Spleen (tissue), 11 donors: ENCODE data around the gene ITPKC. TPM values are rescaled to one million over a fixed set of nuclear protein-coding genes. Genes with fewer than 3 reads are reported as not detected.

Source experiments
- DNase-seq: peaks from one replicate; pipeline ENCODE4 v3.0.0-alpha.2; 2020
- H3K27ac ChIP-seq, 8 donors: fragments of 200-600 bp; sonication (generic) in 7 of 8; 1 replicate in 4 of 8; 2 replicates in 4 of 8; pipeline versions ENCODE4 v1.5.0 to v1.8.0; 2016 to 2021; ENCODE audit warnings: inconsistent platforms in 4 of 8, mild to moderate bottlenecking in 4 of 8, moderate library complexity in 1 of 8
- H3K27me3 ChIP-seq, 7 donors: fragments of 200-600 bp; sonication (generic) in 6 of 7; replicated peaks in 1 of 7; 1 replicate in 4 of 7; 2 replicates in 3 of 7; pipeline versions ENCODE4 v1.5.0 to v1.8.0; 2016 to 2021; ENCODE audit warnings: inconsistent platforms in 3 of 7, mild to moderate bottlenecking in 1 of 7
- H3K36me3 ChIP-seq, 6 donors: fragments of 200-600 bp; sonication (generic) in 5 of 6; 1 replicate in 4 of 6; 2 replicates in 2 of 6; pipeline versions ENCODE4 v1.5.0 to v1.8.0; 2016 to 2021; ENCODE audit warnings: inconsistent platforms in 2 of 6
- H3K4me1 ChIP-seq, 6 donors: fragments of 200-600 bp; sonication (generic) in 5 of 6; 1 replicate in 3 of 6; 2 replicates in 3 of 6; pipeline versions ENCODE4 v1.5.0 to v1.8.0; 2016 to 2021; ENCODE audit warnings: inconsistent platforms in 3 of 6
- H3K4me3 ChIP-seq, 8 donors: fragments of 200-600 bp; sonication (generic) in 7 of 8; 1 replicate in 4 of 8; 2 replicates in 4 of 8; pipeline versions ENCODE4 v1.5.0 to v1.8.0; 2016 to 2021; ENCODE audit warnings: inconsistent platforms in 4 of 8, mild to moderate bottlenecking in 4 of 8, moderate library complexity in 2 of 8
- H3K9me3 ChIP-seq, 8 donors: fragments of 200-600 bp; sonication (generic) in 7 of 8; 1 replicate in 4 of 8; 2 replicates in 4 of 8; pipeline versions ENCODE4 v1.5.0 to v1.8.0; 2016 to 2021; ENCODE audit warnings: inconsistent platforms in 4 of 8
- CTCF ChIP-seq, 11 experiments: fragments of 200-600 bp in 7 of 11; fragments of 450-650 bp in 4 of 11; sonication (generic) in 4 of 11; IDR thresholded peaks in 8 of 11; conservative IDR thresholded peaks in 3 of 11; 1 replicate in 7 of 11; 2 replicates in 4 of 11; pipeline versions ENCODE4 v1.4.0 to v1.8.0; 2016 to 2021; ENCODE audit warnings: antibody characterized with exemption in 11 of 11, inconsistent platforms in 4 of 11, mild to moderate bottlenecking in 1 of 11
- POLR2A ChIP-seq, 3 donors: fragments of 450-650 bp; IDR thresholded peaks; one replicate each; pipeline ENCODE4 v1.5.1; 2017; ENCODE audit warnings: antibody characterized with exemption in 3 of 3, mild to moderate bottlenecking in 1 of 3
- POLR2AphosphoS5 ChIP-seq, 3 donors: sonication (generic); formaldehyde crosslinking; IDR thresholded peaks; one replicate each; pipeline ENCODE4 v1.5.1; 2017; ENCODE audit warnings: antibody characterized with exemption in 3 of 3
- whole genome bisulfite sequencing, 5 donors: extraction: QIAGEN DNeasy Blood & Tissue Kit in 3 of 5; methylation state at CpG; one replicate each; pipeline versions ENCODE4 v1.1.5 to v1.1.7; 2013 to 2018; 5-methylcytosine and 5-hydroxymethylcytosine counted together
- intact Hi-C: fragments of 100-400 bp; cut with DNase I; formaldehyde crosslinking; loops from one replicate; pipeline ENCODE4 v1.15.0; 2023; ENCODE audit warnings: low total_unique reads
- polyA plus RNA-seq, 3 donors: library from polyadenylated mRNA; stranded (reverse); fragments of 200-250 nt; gene quantifications; one replicate each; pipeline ENCODE4 v1.2.1, GENCODE V29; 2013
- total RNA-seq, 7 donors: library from RNA; depleted of rRNA in 3 of 7; stranded (reverse); fragments of >200 nt in 3 of 7; fragmentation: NEBNext Ultra II Directional in 4 of 7; extraction: Animal tissue kit (Norgen Biotek cat#: 25700) in 4 of 7; gene quantifications; one replicate each; pipeline versions ENCODE4 v1.1.0 to v1.2.1, GENCODE V29; 2016 to 2021
- donor health status: healthy with polysubstance abuse.
- donor health status: DM: no; HTN: no; CAD: no; lungs with moderate emphysema.
- donor health status: DM: no; HTN: no; CAD: no.
- donor health status: Bipolar disorder and iron deficiency.
- donor health status: healthy.
- donor health status: DM: no; HTN: no; CAD: no.
- donor health status: DM: yes; HTN: yes; CAD: no.

ITPKC gene
- total and polyA plus RNA-seq, 10 donors = 6.8 to 39.2 (median 15.2) TPM

- Histone ChIP-seq H3K27me3 (no peaks in the 10 kb centered on the region), H3K36me3 (peaks cover 0 to 13% (median 4%) of the 10 kb centered on the region in 6 donors), H3K27ac (peak overlapping the region; percentile 78 to 96 (median 92)), H3K4me1 (peaks cover 50 to 95% (median 76%) of the 10 kb centered on the region in 6 donors), H3K9me3 (no peaks in the 10 kb centered on the region), H3K4me3 (peak overlapping the region; percentile 69 to 84 (median 74))
- TF ChIP-seq POLR2A (IDR thresholded peaks at IDR 0.05) = no peak
- peak in 1 of 11 experiments; percentile 6 for TF ChIP-seq CTCF (IDR thresholded peaks at IDR 0.05 in 8 of 11, conservative IDR thresholded peaks at IDR 0.05 in 3 of 11)
- no peak for DNase-seq
- 2 to 20% (median 6%) methylated on average over 1 to 20 of the region's 20 CpGs for WGBS, 5 donors
- intact Hi-C loops = no loop called here
Measured at GRCh38 chr19:40717325-40717879, 490 bp downstream of the ITPKC start.

DNA sequence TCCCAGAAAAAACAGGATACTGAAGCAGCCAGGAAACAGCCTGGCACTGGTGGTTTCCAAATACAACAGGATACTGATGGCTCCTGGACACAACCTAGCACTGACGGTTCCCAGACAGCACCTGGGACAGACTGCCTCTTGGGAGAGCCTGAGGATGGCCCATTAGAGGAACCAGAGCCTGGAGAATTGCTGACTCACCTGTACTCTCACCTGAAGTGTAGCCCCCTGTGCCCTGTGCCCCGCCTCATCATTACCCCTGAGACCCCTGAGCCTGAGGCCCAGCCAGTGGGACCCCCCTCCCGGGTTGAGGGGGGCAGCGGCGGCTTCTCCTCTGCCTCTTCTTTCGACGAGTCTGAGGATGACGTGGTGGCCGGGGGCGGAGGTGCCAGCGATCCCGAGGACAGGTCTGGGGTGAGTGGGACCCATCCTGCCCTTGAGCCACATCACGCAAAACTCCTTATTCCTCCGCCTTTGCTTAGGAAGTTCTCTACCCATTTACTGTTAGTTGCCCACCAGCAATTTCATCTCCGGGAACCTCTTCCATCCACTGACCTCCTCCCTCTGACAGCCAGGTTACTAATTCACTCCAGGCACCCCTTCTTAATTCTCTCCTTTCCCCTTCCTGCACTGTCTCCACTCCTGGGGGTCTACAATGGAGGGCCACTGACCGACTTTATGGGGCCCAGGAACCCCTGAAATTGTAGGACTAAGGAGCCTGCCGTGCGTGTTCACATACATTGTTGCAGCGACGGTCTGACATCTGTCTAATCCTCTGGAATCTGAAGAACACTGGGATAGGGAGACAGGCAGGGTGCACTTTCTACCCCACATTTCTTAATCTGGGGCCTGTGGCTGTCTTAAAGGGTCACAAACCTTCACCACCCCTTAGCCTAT, 1.2 kb downstream of the ITPKC start:
- no peaks in the 10 kb centered on the region for H3K9me3 ChIP-seq
- TF ChIP-seq CTCF (IDR thresholded peaks at IDR 0.05 in 8 of 11, conservative IDR thresholded peaks at IDR 0.05 in 3 of 11) (no peak), POLR2AphosphoS5 (IDR thresholded peaks at IDR 0.05) (no peak), POLR2A (IDR thresholded peaks at IDR 0.05) (no peak)
- H3K4me1 ChIP-seq = peaks cover 50 to 95% (median 80%) of the 10 kb centered on the region in 6 donors
- H3K27ac ChIP-seq = peak overlapping the region; percentile 78 to 96 (median 92)
- peak; percentile 83 for DNase-seq
- 48 to 67% (median 63%) methylated on average over 19 to 20 of the region's 20 CpGs for WGBS, 5 donors
- peaks cover 0 to 11% (median under 1%) of the 10 kb centered on the region in 6 donors for H3K36me3 ChIP-seq
- H3K27me3 ChIP-seq = no peaks in the 10 kb centered on the region
- peak overlapping the region; percentile 69 to 84 (median 74) for H3K4me3 ChIP-seq
- intact Hi-C loops = no loop called here

DNA sequence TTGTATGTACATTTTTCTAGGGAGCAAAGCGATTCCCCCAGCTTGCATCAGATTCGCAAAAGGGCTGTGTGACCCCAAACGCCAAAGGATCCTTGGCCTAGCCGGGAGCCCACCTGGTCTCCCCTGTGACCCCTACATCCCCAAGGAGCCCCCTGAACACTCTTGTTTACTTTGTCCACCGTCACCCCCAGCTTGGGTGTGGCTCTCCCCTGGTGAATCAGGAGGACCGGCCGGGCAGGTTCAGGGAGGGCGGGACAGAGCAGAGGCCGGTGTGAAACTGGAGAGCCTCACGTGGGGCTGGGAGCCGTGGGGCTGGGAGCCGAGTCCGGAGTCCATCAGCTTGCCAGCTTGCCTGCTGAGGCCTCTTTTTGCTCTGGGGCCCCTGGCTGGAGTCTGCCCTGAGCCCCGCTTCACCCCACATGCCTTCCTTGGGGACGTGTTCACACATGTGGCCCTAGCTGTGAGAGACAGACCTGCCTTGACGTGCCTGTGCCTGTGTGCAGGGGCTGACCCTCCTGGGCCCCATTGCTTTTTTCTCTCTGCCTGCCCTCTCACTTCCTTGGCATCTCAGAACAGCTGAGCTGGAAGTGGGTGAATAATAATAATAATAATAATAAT, 2.0 kb downstream of the ITPKC start:
- 22 to 32% (median 27%) methylated on average over 8 to 16 of the region's 16 CpGs for WGBS, 5 donors
- DNase-seq = peak; percentile 82
- H3K9me3 ChIP-seq = no peaks in the 10 kb centered on the region
- H3K4me1 ChIP-seq = peaks cover 50 to 95% (median 79%) of the 10 kb centered on the region in 6 donors
- no peak for TF ChIP-seq CTCF (IDR thresholded peaks at IDR 0.05 in 8 of 11, conservative IDR thresholded peaks at IDR 0.05 in 3 of 11)
- peak in 2 of 3 donors; percentile 37 to 50 for TF ChIP-seq POLR2AphosphoS5 (IDR thresholded peaks at IDR 0.05)
- no peak for TF ChIP-seq POLR2A (IDR thresholded peaks at IDR 0.05)
- H3K27me3 ChIP-seq = no peaks in the 10 kb centered on the region
- intact Hi-C loops = no loop called here
- peak overlapping the region; percentile 54 to 96 (median 92) for H3K27ac ChIP-seq
- H3K4me3 ChIP-seq = peak overlapping the region; percentile 69 to 84 (median 74)
- H3K36me3 ChIP-seq = peaks cover 0 to 17% (median 2%) of the 10 kb centered on the region in 6 donors
